ENCODE data around the gene XYLT1. TPM values are rescaled to one million over a fixed set of nuclear protein-coding genes. Genes with fewer than 3 reads are reported as not detected.
A peak's percentile ranks its signal among the peaks of the same experiment; 100 is the strongest.

Gene XYLT1
- total and polyA plus RNA-seq, 10 of the 15 experiments (the other 5 are each of a cell fraction or from before 2014, with no cell fraction given) = 0.88 to 14.8 (median 5.8) TPM

GRCh38 chr16:17273142-17273561 lies 197.6 kb downstream of the XYLT1 start (continued):
- TF ChIP-seq MTA3 (IDR thresholded peaks at IDR 0.05; ENCODE audit: borderline replicate concordance, low read length) (no peak), POLR2AphosphoS5 (IDR thresholded peaks at IDR 0.05; ENCODE audit: low read length) (no peak), ZNF217 (IDR thresholded peaks at IDR 0.05) (no peak), RCOR1 (conservative IDR thresholded peaks at IDR 0.05; ENCODE audit: low read depth, low read length) (no peak), BHLHE40 (IDR thresholded peaks at IDR 0.05; ENCODE audit: borderline replicate concordance in 1 of 2, low read depth in 2 of 2, low read length in 1 of 2) (no peak), MLLT1 (IDR thresholded peaks at IDR 0.05) (0 out of 2 replicates have a peak, but pooled peaks have one; percentile 22), SIN3A (IDR thresholded peaks at IDR 0.05; ENCODE audit: low read depth, low read length) (no peak), MTA2 (IDR thresholded peaks at IDR 0.05; ENCODE audit: low read depth) (0 out of 2 replicates have a peak, but pooled peaks have one; percentile 29), ZNF24 (IDR thresholded peaks at IDR 0.05) (no peak), CHD4 (IDR thresholded peaks at IDR 0.05) (no peak), SREBF2 (IDR thresholded peaks at IDR 0.05; ENCODE audit: low read length) (no peak), SREBF1 (IDR thresholded peaks at IDR 0.05; ENCODE audit: low read length) (no peak), CHD2 (IDR thresholded peaks at IDR 0.05; ENCODE audit: borderline replicate concordance, low read depth, low read length) (no peak), SKIL (IDR thresholded peaks at IDR 0.05; ENCODE audit: low read depth, poor library complexity, severe bottlenecking) (no peak), PAX5 (IDR thresholded peaks at IDR 0.05; ENCODE audit: borderline replicate concordance, low read depth, low read length) (no peak), YY1 (IDR thresholded peaks at IDR 0.05; ENCODE audit: low read depth, low read length) (no peak), ATF2 (IDR thresholded peaks at IDR 0.05; ENCODE audit: low read length) (peak; percentile 70; the same call in 1 of the 2 replicates), ATF3 (IDR thresholded peaks at IDR 0.05; ENCODE audit: borderline replicate concordance, extremely low read depth, low read depth, low read length) (no peak), CHD1 (IDR thresholded peaks at IDR 0.05; ENCODE audit: low read depth, low read length) (no peak), SUPT20H (IDR thresholded peaks at IDR 0.05; ENCODE audit: borderline replicate concordance, control insufficient read depth, low read depth, low read length) (no peak), CEBPB (IDR thresholded peaks at IDR 0.05; ENCODE audit: borderline replicate concordance in 1 of 2, low read depth in 2 of 2, low read length in 2 of 2) (0 out of 4 replicates have a peak, but pooled peaks of 1 of the 2 experiments have one; percentile 59), NBN (IDR thresholded peaks at IDR 0.05) (peak; percentile 59; the same call in 1 of the 2 replicates), FOXK2 (IDR thresholded peaks at IDR 0.05) (no peak), SMAD1 (IDR thresholded peaks at IDR 0.05; ENCODE audit: low read depth, partially characterized antibody) (no peak), EED (IDR thresholded peaks at IDR 0.05; ENCODE audit: low read depth) (0 out of 2 replicates have a peak, but pooled peaks have one; percentile 30)
- TF ChIP-seq, protein P1, sequence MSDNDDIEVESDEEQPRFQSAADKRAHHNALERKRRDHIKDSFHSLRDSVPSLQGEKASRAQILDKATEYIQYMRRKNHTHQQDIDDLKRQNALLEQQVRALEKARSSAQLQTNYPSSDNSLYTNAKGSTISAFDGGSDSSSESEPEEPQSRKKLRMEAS (IDR thresholded peaks at IDR 0.05; ENCODE audit: low read depth, low read length) = no peak
- TF ChIP-seq, protein P2, sequence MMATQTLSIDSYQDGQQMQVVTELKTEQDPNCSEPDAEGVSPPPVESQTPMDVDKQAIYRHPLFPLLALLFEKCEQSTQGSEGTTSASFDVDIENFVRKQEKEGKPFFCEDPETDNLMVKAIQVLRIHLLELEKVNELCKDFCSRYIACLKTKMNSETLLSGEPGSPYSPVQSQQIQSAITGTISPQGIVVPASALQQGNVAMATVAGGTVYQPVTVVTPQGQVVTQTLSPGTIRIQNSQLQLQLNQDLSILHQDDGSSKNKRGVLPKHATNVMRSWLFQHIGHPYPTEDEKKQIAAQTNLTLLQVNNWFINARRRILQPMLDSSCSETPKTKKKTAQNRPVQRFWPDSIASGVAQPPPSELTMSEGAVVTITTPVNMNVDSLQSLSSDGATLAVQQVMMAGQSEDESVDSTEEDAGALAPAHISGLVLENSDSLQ (IDR thresholded peaks at IDR 0.05) = no peak

All from GM12878 (cell line).